ENCODE measurements around the gene SPTBN2. TPM values are rescaled to one million over a fixed set of nuclear protein-coding genes. Genes with fewer than 3 reads are reported as not detected.

SPTBN2 gene
- total RNA-seq, 2 experiments from 2014 or later: not detected

DNA sequence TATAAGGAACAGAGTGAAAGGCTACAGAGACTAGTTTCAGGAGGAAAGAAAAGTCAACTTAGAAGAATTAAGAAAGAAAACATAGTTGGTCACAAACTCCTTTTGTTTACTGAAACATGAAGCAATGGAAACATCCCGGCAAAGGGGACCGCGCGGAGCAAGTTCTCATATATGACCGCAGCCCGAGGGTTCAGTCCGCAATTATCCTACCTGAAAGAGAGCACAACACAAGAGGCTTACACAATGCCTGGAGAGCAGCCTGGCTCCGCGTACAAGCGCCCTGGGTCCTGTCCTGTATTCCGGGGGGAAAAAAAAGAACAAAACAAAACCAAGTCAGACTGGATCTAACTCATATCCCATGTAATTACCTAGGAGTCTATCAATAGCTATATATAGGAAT lies 63.6 kb downstream of the SPTBN2 start:
- POLR2A ChIA-PET: interaction anchor here (1.3 to 2.6 kb wide), 3 partner anchors 12 to 27 kb away, joined by 4 to 16 read pairs (median 7); partner anchors contain the start of genes RBM4 and RBM4B
- peaks cover 54% of the 10 kb centered on the region for H3K4me1 Mint-ChIP-seq (ENCODE audit: low read depth)
- Histone ChIP-seq H3K9me3 (ENCODE audit: control insufficient read depth in 1 of 2, insufficient read depth in 1 of 2, low read length in 2 of 2) (no peaks in the 10 kb centered on the region), H3K36me3 (ENCODE audit: insufficient read depth, low read length) (peaks cover 70% of the 10 kb centered on the region), H3K27ac (ENCODE audit: low read depth in 1 of 2, low read length in 2 of 2) (no peak overlapping the region), H3K4me3 (ENCODE audit: low read length) (no peak overlapping the region), H3K27me3 (ENCODE audit: control insufficient read depth in 1 of 2, insufficient read depth in 2 of 2, low read length in 2 of 2) (no peaks in the 10 kb centered on the region), H3K4me1 (ENCODE audit: insufficient read depth, low read length) (peaks cover 2% of the 10 kb centered on the region)
- intact Hi-C loops (cut with DNase I, micrococcal nuclease): no loop called here
- ATAC-seq (ENCODE audit: poor library complexity): no peak
- no peak for DNase-seq
- H3K9me3 Mint-ChIP-seq: no peaks in the 10 kb centered on the region
- peak overlapping the region; percentile 9 for H3K27ac Mint-ChIP-seq
- no peak overlapping the region for H3K4me3 Mint-ChIP-seq
- H3K27me3 Mint-ChIP-seq: no peaks in the 10 kb centered on the region
- peaks cover 86% of the 10 kb centered on the region for H3K36me3 Mint-ChIP-seq (ENCODE audit: low read depth)
- TF ChIP-seq CTCF (IDR thresholded peaks at IDR 0.05): no peak
- CTCF ChIA-PET: no interaction called here

DNA sequence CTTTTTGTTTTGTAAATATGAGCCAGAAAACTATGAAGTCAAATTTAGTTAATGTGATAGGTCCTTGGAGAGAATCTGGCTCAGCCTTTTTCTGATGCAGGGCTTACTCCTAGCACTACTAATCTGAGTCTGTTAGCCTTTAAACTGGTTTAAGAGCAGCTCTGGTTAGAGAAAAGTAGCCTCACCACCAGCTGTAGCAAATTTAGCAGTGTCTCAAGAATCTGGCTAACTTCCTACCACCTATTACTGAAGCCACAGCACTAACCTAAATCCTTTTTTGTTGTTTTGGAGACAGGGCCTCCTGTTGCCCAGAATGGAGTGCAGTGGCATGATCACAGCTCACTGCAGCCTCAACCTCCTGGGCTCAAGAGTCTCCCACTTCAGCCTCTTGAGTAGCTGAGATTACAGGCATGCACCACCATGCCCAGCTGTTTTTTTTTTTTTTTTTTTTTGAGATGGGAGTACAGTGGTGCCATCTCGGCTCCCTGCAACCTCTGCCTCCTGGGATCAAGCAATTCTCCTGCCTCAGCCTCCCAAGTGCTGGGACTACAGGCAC lies 65.2 kb downstream of the SPTBN2 start:
- H3K4me3 Mint-ChIP-seq: no peak overlapping the region
- POLR2A ChIA-PET: interaction anchor here (1.1 to 2.6 kb wide), 4 partner anchors 14 to 47 kb away, joined by 4 to 16 read pairs (median 4); partner anchors contain the start of genes RBM4 and RBM4B
- Histone ChIP-seq H3K27ac (ENCODE audit: low read depth in 1 of 2, low read length in 2 of 2) (no peak overlapping the region), H3K4me1 (ENCODE audit: insufficient read depth, low read length) (peaks cover 2% of the 10 kb centered on the region), H3K27me3 (ENCODE audit: control insufficient read depth in 1 of 2, insufficient read depth in 2 of 2, low read length in 2 of 2) (no peaks in the 10 kb centered on the region), H3K4me3 (ENCODE audit: low read length) (no peak overlapping the region), H3K9me3 (ENCODE audit: control insufficient read depth in 1 of 2, insufficient read depth in 1 of 2, low read length in 2 of 2) (no peaks in the 10 kb centered on the region), H3K36me3 (ENCODE audit: insufficient read depth, low read length) (peaks cover 76% of the 10 kb centered on the region)
- peaks cover 88% of the 10 kb centered on the region for H3K36me3 Mint-ChIP-seq (ENCODE audit: low read depth)
- DNase-seq (no peak), ATAC-seq (ENCODE audit: poor library complexity) (no peak)
- H3K27me3 Mint-ChIP-seq: no peaks in the 10 kb centered on the region
- H3K4me1 Mint-ChIP-seq (ENCODE audit: low read depth): peaks cover 48% of the 10 kb centered on the region
- no peak for TF ChIP-seq CTCF (IDR thresholded peaks at IDR 0.05)
- H3K9me3 Mint-ChIP-seq: no peaks in the 10 kb centered on the region
- intact Hi-C loops (cut with DNase I, micrococcal nuclease): no loop called here
- H3K27ac Mint-ChIP-seq: peak overlapping the region; percentile 20
- CTCF ChIA-PET: interaction anchor here (0.6 to 1.0 kb wide), 2 partner anchors 14 to 142 kb away, joined by 3 to 5 read pairs; partner anchors contain the start of gene RBM4B

DNA sequence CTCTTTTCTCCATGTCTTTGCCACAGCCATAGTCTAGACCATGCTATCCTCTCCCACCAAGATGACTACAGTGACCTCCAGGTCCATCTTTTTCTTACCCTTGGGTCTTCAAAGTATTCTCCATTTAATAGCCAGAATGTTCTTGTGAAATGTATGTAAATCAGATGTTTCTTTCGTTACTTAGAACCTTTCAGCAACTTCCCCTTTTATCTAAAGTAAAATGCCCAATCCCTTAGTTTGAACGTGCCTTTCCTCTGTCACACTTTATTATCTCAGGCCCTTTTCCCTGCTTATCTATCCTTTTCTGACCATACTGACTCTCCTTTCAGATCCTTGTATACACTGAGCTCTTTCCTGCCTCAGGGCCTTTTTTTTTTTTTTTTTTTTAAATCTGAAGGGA lies 69.3 kb downstream of the SPTBN2 start:
- Histone ChIP-seq H3K4me3 (ENCODE audit: low read length) (no peak overlapping the region), H3K9me3 (ENCODE audit: control insufficient read depth in 1 of 2, insufficient read depth in 1 of 2, low read length in 2 of 2) (no peaks in the 10 kb centered on the region), H3K4me1 (ENCODE audit: insufficient read depth, low read length) (peaks cover 4% of the 10 kb centered on the region), H3K36me3 (ENCODE audit: insufficient read depth, low read length) (peaks cover 61% of the 10 kb centered on the region), H3K27ac (ENCODE audit: low read depth in 1 of 2, low read length in 2 of 2) (no peak overlapping the region), H3K27me3 (ENCODE audit: control insufficient read depth in 1 of 2, insufficient read depth in 2 of 2, low read length in 2 of 2) (no peaks in the 10 kb centered on the region)
- no peak for DNase-seq
- peaks cover 23% of the 10 kb centered on the region for H3K4me1 Mint-ChIP-seq (ENCODE audit: low read depth)
- H3K27ac Mint-ChIP-seq: peak overlapping the region; percentile 6
- no peaks in the 10 kb centered on the region for H3K27me3 Mint-ChIP-seq
- intact Hi-C loops (cut with DNase I, micrococcal nuclease): no loop called here
- no peak for ATAC-seq (ENCODE audit: poor library complexity)
- no peak for TF ChIP-seq CTCF (IDR thresholded peaks at IDR 0.05)
- no peaks in the 10 kb centered on the region for H3K9me3 Mint-ChIP-seq
- no peak overlapping the region for H3K4me3 Mint-ChIP-seq
- ChIA-PET CTCF (interaction anchor here (0.7 to 1.2 kb wide), 4 partner anchors 8 to 49 kb away, joined by 3 to 6 read pairs (median 4); partner anchors contain the start of gene RBM4B), POLR2A (interaction anchor here (0.6 to 1.2 kb wide), 3 partner anchors 13 to 132 kb away, joined by 3 to 7 read pairs (median 5); partner anchors contain the start of gene RBM4)
- peaks cover 81% of the 10 kb centered on the region for H3K36me3 Mint-ChIP-seq (ENCODE audit: low read depth)

Measured in CD4-positive, alpha-beta T cell (primary cell).